Measurements from ENCODE around the gene CTSO. TPM values are rescaled to one million over a fixed set of nuclear protein-coding genes. Genes with fewer than 3 reads are reported as not detected.

CTSO gene
- total RNA-seq (10 to 100 TPM; 10.4 to 14.1 (median 10.5) TPM), total RNA-seq (3.7 to 49.9 (median 18.1) reads per million in 29 experiments)
- total RNA-seq (2013): 18.4 TPM

GRCh38 chr4:155953151-155954117 is at the start of gene CTSO:
CTSO (minus strand) TSS chr4:155953866; CDS start chr4:155953847, 19 bp downstream.
- Histone ChIP-seq H3K4me3 (ENCODE audit: control insufficient read depth in 1 of 2, extremely low read depth in 1 of 2, low read length in 1 of 2) (peak within 1 kb of the TSS; percentile 70 to 88), H3K9me3 (no peaks in the 10 kb centered on the region), H3K27ac (ENCODE audit: low read length) (peak within 1 kb of the TSS; percentile 88), H3K36me3 (ENCODE audit: control insufficient read depth in 2 of 2, extremely low read depth in 1 of 2, insufficient read depth in 1 of 2, low read length in 1 of 2) (no peaks in the 10 kb centered on the region), H3K27me3 (replicated peaks in 1 of 2; ENCODE audit: control insufficient read depth in 2 of 2, extremely low read depth in 1 of 2, insufficient read depth in 2 of 2, low read length in 1 of 2) (no peaks in the 10 kb centered on the region), H3K4me1 (ENCODE audit: control insufficient read depth in 1 of 2, extremely low read depth in 1 of 2, insufficient read depth in 2 of 2, low read length in 2 of 2) (peaks cover 0 to 9% of the 10 kb centered on the region in 2 experiments)
- Mint-ChIP-seq H3K27me3 (peaks cover 5 to 9% of the 10 kb centered on the region in 2 donors), H3K4me1 (peaks cover 37 to 40% (median 38%) of the 10 kb centered on the region in 3 donors), H3K4me3 (peak within 1 kb of the TSS; percentile 96 to 99 (median 99)), H3K27ac (peak within 1 kb of the TSS; percentile 100), H3K36me3 (no peaks in the 10 kb centered on the region), H3K9me3 (no peaks in the 10 kb centered on the region)
- under 1% methylated on average over 50 of the region's 58 CpGs for WGBS (ENCODE audit: insufficient coverage)
- ChIA-PET CTCF (interaction anchor here (0.7 to 2.2 kb wide), 14 partner anchors 10 to 1405 kb away, joined by 3 to 9 read pairs (median 3); partner anchors contain the start of gene PLRG1 (in 1 of the 2)), POLR2A (interaction anchor here in 1 of 2 donors (0.6 kb wide), 1 partner anchor 1146 kb away, joined by 3 read pairs; no protein-coding TSS in a partner anchor)
- peak; percentile 45 to 80 (median 66) for DNase-seq
- peak; percentile 90 to 92 (median 90) for ATAC-seq (replicated peaks in 1 of 4)

GRCh38 chr4:156000491-156000890 is 46.8 kb upstream of the CTSO start:
- ATAC-seq (replicated peaks in 1 of 4) (no peak), DNase-seq (no peak)
- ChIA-PET POLR2A (no interaction called here), CTCF (no interaction called here)
- Mint-ChIP-seq H3K27me3 (peaks cover 0 to 8% of the 10 kb centered on the region in 2 donors), H3K4me3 (no peak overlapping the region), H3K9me3 (peaks cover 0 to 3% (median 3%) of the 10 kb centered on the region in 3 donors), H3K36me3 (no peaks in the 10 kb centered on the region), H3K27ac (no peak overlapping the region), H3K4me1 (no peaks in the 10 kb centered on the region)
- H3K9me3 ChIP-seq: no peaks in the 10 kb centered on the region
- H3K36me3 ChIP-seq (ENCODE audit: control insufficient read depth in 2 of 2, extremely low read depth in 1 of 2, insufficient read depth in 1 of 2, low read length in 1 of 2): no peaks in the 10 kb centered on the region
- no peaks in the 10 kb centered on the region for H3K4me1 ChIP-seq (ENCODE audit: control insufficient read depth in 1 of 2, extremely low read depth in 1 of 2, insufficient read depth in 2 of 2, low read length in 2 of 2)
- no CpG with 5 or more reads among the region's 3 CpGs for WGBS (ENCODE audit: insufficient coverage)
- no peak overlapping the region for H3K4me3 ChIP-seq (ENCODE audit: control insufficient read depth in 1 of 2, extremely low read depth in 1 of 2, low read length in 1 of 2)
- H3K27ac ChIP-seq (ENCODE audit: low read length): no peak overlapping the region
- H3K27me3 ChIP-seq (replicated peaks in 1 of 2; ENCODE audit: control insufficient read depth in 2 of 2, extremely low read depth in 1 of 2, insufficient read depth in 2 of 2, low read length in 1 of 2): peaks cover 0 to 2% of the 10 kb centered on the region in 2 experiments

DNA sequence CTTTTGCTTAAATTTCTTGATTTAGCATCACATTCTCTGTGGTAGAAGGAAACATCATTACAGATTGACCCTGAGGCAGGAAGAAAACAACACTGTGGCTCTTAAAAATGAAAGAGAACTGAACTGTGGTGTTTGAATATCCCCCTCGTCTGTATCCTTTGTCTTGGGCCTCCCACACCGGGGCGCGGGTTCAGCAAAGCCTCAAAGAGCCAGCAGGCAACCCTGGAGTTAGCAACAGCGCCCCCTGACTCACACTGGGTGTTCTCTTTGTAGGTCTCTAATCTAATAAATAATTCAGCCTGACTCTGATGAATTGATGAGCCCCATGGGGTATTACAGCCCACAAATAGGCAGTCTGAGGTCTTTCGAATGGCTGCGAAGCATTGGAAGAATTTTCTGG is 46.1 kb upstream of the CTSO start:
- no peaks in the 10 kb centered on the region for H3K9me3 ChIP-seq
- CTCF ChIA-PET: no interaction called here
- POLR2A ChIA-PET: no interaction called here
- H3K36me3 ChIP-seq (ENCODE audit: control insufficient read depth in 2 of 2, extremely low read depth in 1 of 2, insufficient read depth in 1 of 2, low read length in 1 of 2): no peaks in the 10 kb centered on the region
- H3K4me3 ChIP-seq (ENCODE audit: control insufficient read depth in 1 of 2, extremely low read depth in 1 of 2, low read length in 1 of 2): no peak overlapping the region
- H3K27ac ChIP-seq (ENCODE audit: low read length): no peak overlapping the region
- no peak for DNase-seq
- Mint-ChIP-seq H3K4me1 (no peaks in the 10 kb centered on the region), H3K4me3 (no peak overlapping the region), H3K9me3 (peaks cover 0 to 3% (median 3%) of the 10 kb centered on the region in 3 donors), H3K36me3 (no peaks in the 10 kb centered on the region), H3K27me3 (peaks cover 0 to 6% of the 10 kb centered on the region in 2 donors), H3K27ac (no peak overlapping the region)
- no peak for ATAC-seq (replicated peaks in 1 of 4)
- H3K4me1 ChIP-seq (ENCODE audit: control insufficient read depth in 1 of 2, extremely low read depth in 1 of 2, insufficient read depth in 2 of 2, low read length in 2 of 2): no peaks in the 10 kb centered on the region
- 40% methylated on average over 3 of the region's 7 CpGs for WGBS (ENCODE audit: insufficient coverage)
- peaks cover 0 to 2% of the 10 kb centered on the region in 2 experiments for H3K27me3 ChIP-seq (replicated peaks in 1 of 2; ENCODE audit: control insufficient read depth in 2 of 2, extremely low read depth in 1 of 2, insufficient read depth in 2 of 2, low read length in 1 of 2)

- no peak for ATAC-seq (replicated peaks in 1 of 4)
- Histone ChIP-seq H3K27ac (ENCODE audit: low read length) (no peak overlapping the region), H3K36me3 (ENCODE audit: control insufficient read depth in 2 of 2, extremely low read depth in 1 of 2, insufficient read depth in 1 of 2, low read length in 1 of 2) (no peaks in the 10 kb centered on the region), H3K27me3 (replicated peaks in 1 of 2; ENCODE audit: control insufficient read depth in 2 of 2, extremely low read depth in 1 of 2, insufficient read depth in 2 of 2, low read length in 1 of 2) (peaks cover 0 to 2% of the 10 kb centered on the region in 2 experiments), H3K4me3 (ENCODE audit: control insufficient read depth in 1 of 2, extremely low read depth in 1 of 2, low read length in 1 of 2) (no peak overlapping the region), H3K4me1 (ENCODE audit: control insufficient read depth in 1 of 2, extremely low read depth in 1 of 2, insufficient read depth in 2 of 2, low read length in 2 of 2) (no peaks in the 10 kb centered on the region), H3K9me3 (no peaks in the 10 kb centered on the region)
- H3K4me3 Mint-ChIP-seq: no peak overlapping the region
- ChIA-PET CTCF (no interaction called here), POLR2A (no interaction called here)
- no peak overlapping the region for H3K27ac Mint-ChIP-seq
- no peaks in the 10 kb centered on the region for H3K36me3 Mint-ChIP-seq
- H3K9me3 Mint-ChIP-seq: no peaks in the 10 kb centered on the region
- no peaks in the 10 kb centered on the region for H3K4me1 Mint-ChIP-seq
- DNase-seq: no peak
- no peaks in the 10 kb centered on the region for H3K27me3 Mint-ChIP-seq
These were observed 41.4 kb upstream of the CTSO start for GRCh38 chr4:155995069-155995468.

DNA sequence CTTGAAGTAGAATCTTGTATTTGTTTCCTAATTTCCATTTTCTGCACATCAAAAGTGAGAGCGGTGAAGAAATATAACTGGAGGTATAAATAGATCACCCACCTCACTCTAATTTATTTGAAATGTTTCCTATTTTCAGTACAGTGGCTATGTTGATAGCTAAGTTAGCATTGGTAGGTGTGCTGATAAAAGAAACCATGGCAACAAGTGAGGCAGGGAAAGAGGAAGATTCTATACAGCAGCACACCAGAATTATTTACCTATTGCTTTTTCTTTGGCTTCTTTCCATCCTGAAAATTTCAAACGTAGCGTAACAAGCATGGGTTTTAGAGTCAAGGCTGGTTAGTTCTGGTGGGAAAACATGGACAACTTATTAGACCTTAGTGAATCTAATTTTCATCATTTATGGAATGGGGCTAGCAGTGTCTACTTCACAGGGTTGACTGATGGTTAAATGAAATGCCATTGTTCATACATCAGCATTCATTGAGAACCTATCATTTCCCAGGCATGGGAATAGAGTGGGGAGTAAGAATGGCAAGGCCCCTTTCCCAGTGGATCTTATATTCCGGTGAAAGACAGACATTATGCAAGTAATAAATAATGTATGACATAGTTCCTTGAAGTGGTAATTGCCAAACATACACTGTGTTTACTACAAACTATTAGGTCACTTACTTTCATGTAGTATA is 30.6 kb upstream of the CTSO start:
- no peaks in the 10 kb centered on the region for H3K9me3 ChIP-seq
- H3K27ac ChIP-seq (ENCODE audit: low read length): no peak overlapping the region
- peaks cover 0 to 4% of the 10 kb centered on the region in 2 donors for H3K27me3 Mint-ChIP-seq
- H3K9me3 Mint-ChIP-seq: peaks cover 2 to 5% (median 3%) of the 10 kb centered on the region in 3 donors
- ATAC-seq (replicated peaks in 1 of 4) (no peak), DNase-seq (no peak)
- no peak overlapping the region for H3K4me3 Mint-ChIP-seq
- WGBS (ENCODE audit: insufficient coverage): no CpG with 5 or more reads among the region's 4 CpGs
- H3K27me3 ChIP-seq (replicated peaks in 1 of 2; ENCODE audit: control insufficient read depth in 2 of 2, extremely low read depth in 1 of 2, insufficient read depth in 2 of 2, low read length in 1 of 2): no peaks in the 10 kb centered on the region
- no peaks in the 10 kb centered on the region for H3K36me3 ChIP-seq (ENCODE audit: control insufficient read depth in 2 of 2, extremely low read depth in 1 of 2, insufficient read depth in 1 of 2, low read length in 1 of 2)
- no peaks in the 10 kb centered on the region for H3K4me1 ChIP-seq (ENCODE audit: control insufficient read depth in 1 of 2, extremely low read depth in 1 of 2, insufficient read depth in 2 of 2, low read length in 2 of 2)
- H3K27ac Mint-ChIP-seq: no peak overlapping the region
- CTCF ChIA-PET: no interaction called here
- H3K4me1 Mint-ChIP-seq: no peaks in the 10 kb centered on the region
- POLR2A ChIA-PET: no interaction called here
- H3K4me3 ChIP-seq (ENCODE audit: control insufficient read depth in 1 of 2, extremely low read depth in 1 of 2, low read length in 1 of 2): no peak overlapping the region
- no peaks in the 10 kb centered on the region for H3K36me3 Mint-ChIP-seq

- no peaks in the 10 kb centered on the region for H3K9me3 ChIP-seq
- ChIA-PET POLR2A (no interaction called here), CTCF (no interaction called here)
- no peak overlapping the region for H3K4me3 ChIP-seq (ENCODE audit: control insufficient read depth in 1 of 2, extremely low read depth in 1 of 2, low read length in 1 of 2)
- H3K27ac ChIP-seq (ENCODE audit: low read length): no peak overlapping the region
- WGBS (ENCODE audit: insufficient coverage): no CpG with 5 or more reads among the region's 2 CpGs
- peaks cover 3 to 14% (median 5%) of the 10 kb centered on the region in 3 donors for H3K9me3 Mint-ChIP-seq
- H3K36me3 ChIP-seq (ENCODE audit: control insufficient read depth in 2 of 2, extremely low read depth in 1 of 2, insufficient read depth in 1 of 2, low read length in 1 of 2): no peaks in the 10 kb centered on the region
- H3K4me3 Mint-ChIP-seq: no peak overlapping the region
- DNase-seq (no peak), ATAC-seq (replicated peaks in 1 of 4) (no peak)
- no peaks in the 10 kb centered on the region for H3K36me3 Mint-ChIP-seq
- H3K27me3 Mint-ChIP-seq: no peaks in the 10 kb centered on the region
- H3K4me1 ChIP-seq (ENCODE audit: control insufficient read depth in 1 of 2, extremely low read depth in 1 of 2, insufficient read depth in 2 of 2, low read length in 2 of 2): no peaks in the 10 kb centered on the region
- H3K27me3 ChIP-seq (replicated peaks in 1 of 2; ENCODE audit: control insufficient read depth in 2 of 2, extremely low read depth in 1 of 2, insufficient read depth in 2 of 2, low read length in 1 of 2): no peaks in the 10 kb centered on the region
- no peaks in the 10 kb centered on the region for H3K4me1 Mint-ChIP-seq
- H3K27ac Mint-ChIP-seq: no peak overlapping the region
These were observed 29.2 kb upstream of the CTSO start for GRCh38 chr4:155982736-155983385.
